Measurements from ENCODE around the gene C4BPB. TPM values are rescaled to one million over a fixed set of nuclear protein-coding genes. Genes with fewer than 3 reads are reported as not detected.

The C4BPB gene
- polyA plus RNA-seq, 12 donors = 0.13 to 0.99 (median 0.50) TPM; not detected in 3

- DNase-seq = no peak
Measured at GRCh38 chr1:207081806-207082205, 6.9 kb upstream of the C4BPB start.

- no peak for DNase-seq
Measured at GRCh38 chr1:207084232-207084631, 4.4 kb upstream of the C4BPB start.

DNA sequence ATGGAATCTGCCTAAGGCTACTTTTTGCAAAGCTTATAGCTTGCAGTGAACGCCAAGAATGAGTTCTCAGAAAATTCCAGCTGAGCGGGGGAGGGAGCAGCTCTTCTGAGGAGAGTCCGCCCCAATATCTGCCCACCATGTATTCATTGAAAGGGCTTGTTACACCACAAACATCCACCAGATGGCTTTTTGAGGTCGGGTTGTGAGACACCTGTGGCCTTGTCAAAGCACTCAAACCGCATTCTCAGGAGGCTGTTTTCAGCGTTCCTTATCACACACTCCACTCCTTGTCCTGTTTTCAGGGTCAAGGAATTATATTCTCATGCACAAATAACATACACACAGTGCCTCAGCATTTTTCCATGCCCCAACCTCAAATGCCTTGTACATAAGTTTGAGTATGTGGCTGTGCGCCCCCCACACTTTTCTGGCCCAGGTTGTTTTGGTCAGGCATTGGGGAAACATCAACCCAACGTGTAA is 3.9 kb upstream of the C4BPB start:
- DNase-seq = peak; percentile 46

DNA sequence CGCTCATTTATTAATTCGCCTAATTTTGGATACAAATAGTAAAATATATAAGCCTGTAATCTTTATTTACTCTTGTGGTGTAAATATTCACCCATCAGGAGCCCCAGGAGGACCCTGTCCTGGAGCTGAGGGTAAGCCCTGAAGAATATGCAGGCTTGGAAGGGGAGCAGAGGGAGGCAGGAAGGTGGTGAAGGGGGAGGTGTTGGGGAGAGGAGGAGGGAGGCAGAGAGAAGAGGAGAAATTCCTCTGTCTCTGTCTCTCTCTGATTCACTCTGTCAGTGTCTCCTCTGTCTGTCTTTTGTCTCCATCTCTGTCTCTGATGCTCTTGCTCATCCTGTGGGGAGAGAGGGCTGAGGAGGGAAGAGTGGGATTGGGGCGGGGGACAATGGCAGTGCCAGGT is 2.8 kb upstream of the C4BPB start:
- DNase-seq = no peak

DNA sequence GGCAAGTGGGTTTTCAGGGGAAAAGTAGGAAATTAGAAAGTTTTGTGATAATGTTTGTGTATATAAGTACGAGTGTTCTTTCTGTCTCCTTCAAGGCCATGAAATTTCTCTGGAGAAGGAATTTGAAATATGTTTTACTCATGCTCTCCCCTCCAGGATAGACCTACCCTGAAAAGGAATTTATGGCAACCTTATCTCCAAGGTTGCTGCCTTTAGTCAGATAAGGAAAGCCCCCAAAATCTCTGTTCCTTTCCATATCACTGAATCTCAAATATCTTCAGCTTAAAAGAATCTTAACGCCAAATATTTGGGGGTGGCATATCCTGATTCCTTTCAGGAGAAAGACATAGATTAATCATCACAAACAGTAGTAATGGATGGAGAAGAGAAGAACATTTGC is 499 bp upstream of the C4BPB start:
- no peak for DNase-seq

DNA sequence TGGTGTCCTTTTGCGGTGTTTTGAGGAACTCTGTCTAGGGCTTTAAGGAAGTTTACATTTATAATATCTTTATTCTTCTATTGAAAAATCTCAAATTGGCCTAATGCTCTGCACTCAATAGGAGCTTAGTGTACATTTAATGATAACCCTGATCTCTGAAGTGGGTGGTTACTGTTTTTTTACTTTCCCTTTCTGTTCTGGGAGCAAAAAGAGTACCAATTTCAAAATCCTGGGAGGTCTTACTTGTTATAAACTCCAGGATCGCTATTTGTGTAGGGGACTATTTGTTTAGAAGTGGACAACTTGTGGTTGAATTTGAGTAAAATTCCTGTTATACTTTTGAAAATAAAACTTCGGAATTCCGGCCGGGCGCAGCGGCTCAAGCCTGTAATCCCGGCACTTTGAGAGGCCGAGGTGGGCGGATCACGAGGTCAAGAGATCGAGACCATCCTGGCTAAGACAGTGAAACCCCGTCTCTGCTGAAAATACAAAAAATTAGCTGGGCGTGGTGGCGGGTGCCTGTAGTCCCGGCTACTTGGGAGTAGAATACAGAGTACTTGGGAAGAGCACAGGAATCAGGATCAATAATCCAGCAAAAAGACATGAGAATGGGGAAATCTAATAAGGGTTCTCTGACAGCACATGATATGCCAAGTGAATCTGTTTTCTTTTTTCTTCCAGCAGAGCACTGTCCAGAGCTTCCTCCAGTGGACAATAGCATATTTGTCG is 1.1 kb downstream of the C4BPB start:
- no peak for DNase-seq

DNA sequence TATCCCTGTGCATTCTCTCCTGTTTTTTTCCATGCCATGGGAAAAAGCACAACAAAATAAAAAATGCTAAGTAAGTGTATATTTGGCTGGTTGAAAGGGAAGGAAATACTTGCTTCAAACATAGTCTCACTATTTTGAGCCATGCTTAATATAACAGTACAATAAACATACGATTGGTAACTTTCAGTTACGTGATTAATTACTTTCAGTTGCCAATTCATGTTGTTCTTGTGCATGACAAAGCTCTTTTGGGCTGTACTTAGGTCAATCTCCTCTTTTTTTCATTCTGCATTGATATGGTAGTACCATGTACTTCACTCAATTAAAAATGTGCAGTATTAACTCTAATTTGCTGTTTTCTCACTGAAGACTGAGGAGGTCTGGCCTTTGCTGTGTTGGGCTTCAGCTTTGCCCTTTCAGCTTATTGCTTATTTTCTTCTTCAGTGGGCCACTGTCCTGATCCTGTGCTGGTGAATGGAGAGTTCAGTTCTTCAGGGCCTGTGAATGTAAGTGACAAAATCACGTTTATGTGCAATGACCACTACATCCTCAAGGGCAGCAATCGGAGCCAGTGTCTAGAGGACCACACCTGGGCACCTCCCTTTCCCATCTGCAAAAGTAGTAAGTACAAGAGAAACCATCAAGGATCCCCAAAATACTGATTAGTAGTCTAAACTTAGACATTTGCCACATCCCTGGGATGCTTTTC is 2.7 kb downstream of the C4BPB start:
- no peak for DNase-seq

GRCh38 chr1:207093944-207094343 is 5.3 kb downstream of the C4BPB start:
- DNase-seq = no peak

DNA sequence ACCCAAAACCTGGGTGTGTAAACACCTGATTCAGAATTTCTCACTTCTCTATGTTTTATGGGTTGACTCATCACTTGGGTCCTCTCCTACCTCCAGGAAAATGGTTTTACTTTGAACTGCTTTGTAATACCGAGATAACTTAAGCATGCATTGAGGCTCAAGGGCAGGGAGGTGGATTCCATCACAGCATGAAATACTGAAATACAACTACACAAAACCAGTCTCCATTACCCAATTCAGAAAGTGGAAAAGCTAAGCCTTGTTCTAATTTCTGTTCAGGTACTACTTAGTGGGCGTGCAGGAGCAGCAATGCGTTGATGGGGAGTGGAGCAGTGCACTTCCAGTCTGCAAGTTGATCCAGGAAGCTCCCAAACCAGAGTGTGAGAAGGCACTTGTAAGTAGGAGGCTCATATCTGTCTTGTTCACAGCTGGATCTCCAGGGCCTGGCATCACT is 9.2 kb downstream of the C4BPB start:
- DNase-seq = no peak

- DNase-seq = no peak
Measured at GRCh38 chr1:207101720-207102119, 13.1 kb downstream of the C4BPB start.

DNA sequence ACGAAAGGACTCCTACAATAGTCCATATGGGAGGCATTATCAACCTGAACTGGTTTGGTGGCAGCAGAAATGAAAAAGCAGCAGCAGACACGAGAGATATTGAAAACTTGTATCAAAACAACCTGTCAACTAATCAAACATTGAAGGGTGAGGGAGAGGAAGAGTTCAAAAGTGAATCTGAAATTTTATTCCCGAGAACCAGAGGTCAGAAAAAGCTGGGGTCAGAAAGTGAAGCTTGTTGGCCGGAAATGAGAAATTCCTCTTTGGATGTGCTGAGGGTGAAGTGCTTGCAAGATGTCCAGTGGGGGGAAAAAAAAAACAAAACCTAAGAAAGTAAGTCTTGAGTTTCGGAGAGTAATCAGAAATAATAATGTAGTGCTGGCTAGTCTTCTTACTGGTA is 13.5 kb downstream of the C4BPB start:
- no peak for DNase-seq

- DNase-seq = no peak
Measured at GRCh38 chr1:207102659-207103058, 14.0 kb downstream of the C4BPB start.

- DNase-seq = no peak
Measured at GRCh38 chr1:207103892-207104373, 15.3 kb downstream of the C4BPB start, which contains the start of gene C4BPA. Gene C4BPA (plus strand): TSS chr1:207104233. CDS start chr1:207113026, 8,793 bp downstream.

DNA sequence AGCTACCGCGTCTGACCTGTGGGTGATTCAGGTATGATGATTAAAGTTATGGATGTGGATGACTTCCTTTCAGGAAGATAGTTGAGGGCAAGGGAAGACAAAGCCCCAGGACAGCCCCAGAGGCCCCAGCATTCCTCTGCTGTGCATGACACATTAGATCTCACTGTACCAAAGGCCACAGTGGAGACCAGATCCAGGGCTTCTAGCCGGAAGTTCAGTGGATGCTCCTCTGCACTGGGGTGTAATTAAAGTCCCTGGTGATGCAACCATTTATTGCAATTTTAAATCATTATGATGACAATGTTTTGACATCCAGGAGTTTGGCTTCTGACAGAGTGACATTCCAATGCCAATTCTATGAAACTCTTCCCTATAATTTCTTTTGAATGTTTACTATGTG is 20.3 kb downstream of the C4BPB start:
- DNase-seq = no peak

- peak; percentile 21 for DNase-seq
Measured at GRCh38 chr1:207112616-207113296, 24.1 kb downstream of the C4BPB start.

- DNase-seq = no peak
Measured at GRCh38 chr1:207115269-207115668, 26.6 kb downstream of the C4BPB start.

- DNase-seq = no peak
Measured at GRCh38 chr1:207124389-207124788, 35.7 kb downstream of the C4BPB start.

DNA sequence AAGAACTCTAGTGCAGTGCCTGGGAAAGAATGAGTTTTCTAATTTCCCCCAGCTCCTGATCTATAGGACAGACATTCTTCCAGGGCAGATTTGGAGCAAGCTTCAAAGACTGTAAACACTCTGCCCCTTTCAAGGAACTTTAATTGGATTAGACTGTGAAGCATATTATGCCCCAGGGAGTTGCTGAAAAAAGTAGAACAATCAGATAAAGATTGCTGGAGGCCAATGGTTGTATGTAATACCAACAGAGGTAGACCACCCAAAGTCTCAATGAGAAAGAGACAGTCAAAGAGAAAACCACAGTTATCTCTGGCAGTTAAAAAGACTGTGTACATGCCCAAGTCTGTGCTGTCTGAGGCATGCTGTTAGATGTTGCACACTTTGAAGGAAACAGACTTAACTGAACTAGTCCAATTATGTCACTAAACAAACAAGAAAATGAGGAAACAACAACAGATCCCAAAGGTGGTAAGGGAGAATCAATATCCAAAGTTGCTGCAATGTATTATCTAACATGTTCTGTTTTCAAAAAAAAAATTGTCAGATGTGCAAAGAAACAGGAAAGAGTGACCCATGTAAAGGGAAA is 39.8 kb downstream of the C4BPB start:
- DNase-seq = no peak

DNA sequence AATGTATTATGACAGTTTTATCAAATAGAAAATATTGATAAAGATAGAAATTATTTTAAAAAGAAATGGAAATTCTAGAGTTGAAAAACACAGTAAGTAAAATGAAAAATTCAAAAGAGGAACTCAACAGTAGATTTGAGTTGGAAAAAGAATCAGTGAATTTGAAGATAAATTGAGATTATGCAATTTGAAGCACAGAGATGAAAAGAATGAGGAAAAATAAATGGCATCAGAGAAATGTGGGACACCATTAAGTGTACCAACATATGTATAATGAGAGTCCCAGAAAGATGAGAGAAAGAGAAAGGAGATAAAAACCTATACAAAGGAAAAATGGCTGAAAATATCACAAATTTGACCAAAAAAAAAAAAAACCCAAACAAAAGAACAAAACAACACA is 40.4 kb downstream of the C4BPB start:
- no peak for DNase-seq

DNA sequence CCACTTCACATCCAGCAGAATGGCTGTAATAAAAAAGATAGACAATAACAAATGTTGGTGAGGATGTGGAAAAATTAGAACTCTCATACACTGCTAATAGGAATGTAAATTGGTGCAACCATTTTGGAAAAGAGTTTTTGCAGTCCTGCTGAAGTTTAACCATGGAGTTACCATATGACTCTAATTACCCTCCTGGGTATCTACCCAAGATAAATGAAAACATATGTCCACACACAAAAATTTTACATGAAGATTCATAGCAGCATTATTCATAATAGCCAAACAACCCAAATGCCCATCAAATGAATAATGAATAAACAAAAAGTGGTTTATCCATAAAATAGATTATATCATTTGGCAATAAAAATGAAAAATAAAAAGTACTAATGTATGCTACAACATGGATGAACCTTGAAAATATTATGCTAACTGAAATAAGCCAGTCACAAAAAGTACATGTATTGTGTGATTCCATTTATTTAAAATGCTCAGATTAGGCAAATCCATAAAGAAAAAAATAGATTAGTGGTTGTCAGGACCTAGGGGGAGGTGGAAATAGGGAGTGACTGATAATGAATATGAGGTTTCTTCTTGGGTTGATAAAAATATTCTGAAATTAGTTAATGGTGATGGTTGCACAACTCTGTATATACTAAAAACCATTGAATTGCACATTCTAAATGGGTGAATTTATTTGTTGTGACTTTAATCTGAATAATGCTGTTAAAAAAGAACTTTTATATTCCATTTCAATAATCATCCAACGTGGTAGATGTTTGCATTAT is 41.8 kb downstream of the C4BPB start:
- DNase-seq = no peak

DNA sequence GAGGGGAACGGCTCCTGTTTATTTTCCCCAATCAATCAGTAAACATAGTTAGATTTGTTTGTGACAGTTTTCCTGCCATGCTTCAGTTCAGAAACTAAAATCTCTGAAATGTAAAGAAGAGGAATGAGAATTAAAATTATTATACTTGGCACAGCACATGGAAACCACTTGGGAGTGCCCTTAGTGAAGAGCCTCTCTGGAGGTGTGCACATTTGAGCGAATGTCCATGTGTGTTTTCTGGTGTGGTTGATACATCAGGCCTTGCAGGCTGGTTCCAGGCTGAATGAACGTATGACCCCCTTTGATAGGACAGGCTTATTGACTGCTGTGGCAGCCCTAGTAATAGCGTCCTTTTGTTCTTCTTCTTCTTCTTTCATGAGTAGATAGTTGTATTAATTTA is 42.5 kb downstream of the C4BPB start:
- DNase-seq = no peak
